Loucy (cell line): ENCODE results near the gene PPDPF.

ENCODE experiments used
- H2AFZ ChIP-seq: fragments of 200-600 bp; sonication (generic); 2 replicates; pipeline ENCODE4 v1.6.0; 2016; ENCODE audit warnings: antibody characterized with exemption, mild to moderate bottlenecking, low read length, moderate library complexity
- H3F3A ChIP-seq: fragments of 200-600 bp; 2 replicates; pipeline ENCODE4 v1.6.0; 2016; ENCODE audit warnings: antibody characterized with exemption, low read depth, mild to moderate bottlenecking
- H3K27me3 ChIP-seq: fragments of 200-600 bp; sonication (generic); 2 replicates; pipeline ENCODE4 v1.6.1; 2014; ENCODE audit warnings: low read length, mild to moderate bottlenecking; ENCODE audit not compliant: insufficient read depth, poor library complexity, severe bottlenecking
- H3K36me3 ChIP-seq: fragments of 200-600 bp; sonication (generic); 2 replicates; pipeline ENCODE4 v1.6.1; 2016; ENCODE audit warnings: low read length; ENCODE audit not compliant: insufficient read depth
- H3K4me1 ChIP-seq: fragments of 200-600 bp; sonication (generic); 2 replicates; pipeline ENCODE4 v1.5.1; 2014; ENCODE audit warnings: low read length, mild to moderate bottlenecking; ENCODE audit not compliant: insufficient read depth, poor library complexity, severe bottlenecking
- H3K4me2 ChIP-seq: fragments of 200-600 bp; sonication (generic); 2 replicates; pipeline ENCODE4 v1.6.0; 2014; ENCODE audit warnings: antibody characterized with exemption, low read length, low read depth, mild to moderate bottlenecking; ENCODE audit not compliant: poor library complexity, severe bottlenecking
- H3K4me3 ChIP-seq: fragments of 200-600 bp; sonication (generic); 2 replicates; pipeline ENCODE4 v1.5.1; 2014; ENCODE audit warnings: low read length, mild to moderate bottlenecking, mixed read lengths; ENCODE audit not compliant: poor library complexity, severe bottlenecking
- H3K79me2 ChIP-seq: fragments of 200-600 bp; sonication (generic); 2 replicates; pipeline ENCODE4 v1.6.1; 2014; ENCODE audit warnings: low read length; ENCODE audit not compliant: insufficient read depth
- H3K9ac ChIP-seq: fragments of 200-600 bp; sonication (generic); 2 replicates; pipeline ENCODE4 v1.6.0; 2014; ENCODE audit warnings: mild to moderate bottlenecking, low read depth, low read length, moderate library complexity; ENCODE audit not compliant: poor library complexity, severe bottlenecking
- H3K9me2 ChIP-seq: fragments of 200-600 bp; sonication (generic); replicated peaks from 2 replicates; pipeline ENCODE4 v1.6.1; 2016; ENCODE audit warnings: low read depth, low read length, mixed read lengths
- H3K9me3 ChIP-seq: fragments of 200-600 bp; sonication (generic); 2 replicates; pipeline ENCODE4 v1.6.1; 2014; ENCODE audit warnings: mild to moderate bottlenecking, antibody characterized with exemption, low read length, low read depth; ENCODE audit not compliant: insufficient read depth
- H4K20me1 ChIP-seq: fragments of 200-600 bp; sonication (generic); 2 replicates; pipeline ENCODE4 v1.6.0; 2014; ENCODE audit warnings: antibody characterized with exemption, low read length, mild to moderate bottlenecking; ENCODE audit not compliant: insufficient read depth, poor library complexity, severe bottlenecking
- CTCF ChIP-seq: fragments of 200-600 bp; sonication (generic); conservative IDR thresholded peaks from 2 replicates; pipeline ENCODE4 v1.5.1; 2014; ENCODE audit warnings: mild to moderate bottlenecking, antibody characterized with exemption, low read length
- EZH2phosphoT487 ChIP-seq: fragments of 200-600 bp; IDR thresholded peaks from 2 replicates; pipeline ENCODE4 v1.6.1; 2018; ENCODE audit warnings: antibody characterized with exemption, mild to moderate bottlenecking, moderate library complexity, borderline replicate concordance

Gene PPDPF

GRCh38 chr20:63517376-63518309 is 2.9 kb upstream of the PPDPF start:
- Histone ChIP-seq H3K79me2 (peaks cover 18% of the 10 kb centered on the region), H3K9me2 (no peaks in the 10 kb centered on the region), H3K4me3 (no peak overlapping the region), H3K27me3 (no peaks in the 10 kb centered on the region), H3K9ac (no peak overlapping the region), H3K9me3 (no peaks in the 10 kb centered on the region), H3K4me2 (no peak overlapping the region), H2AFZ (no peak overlapping the region), H3K4me1 (peaks cover 27% of the 10 kb centered on the region), H3F3A (no peaks in the 10 kb centered on the region), H3K36me3 (no peaks in the 10 kb centered on the region; the same call in 1 of the 2 replicates), H4K20me1 (peaks cover 17% of the 10 kb centered on the region)
- TF ChIP-seq CTCF (no peak), EZH2phosphoT487 (no peak)

GRCh38 chr20:63518351-63518861 is 2.2 kb upstream of the PPDPF start:
- no peaks in the 10 kb centered on the region for H3K27me3 ChIP-seq
- TF ChIP-seq CTCF (peak; percentile 50), EZH2phosphoT487 (no peak)
- peak overlapping the region; percentile 89 for H3K4me3 ChIP-seq
- H3K4me1 ChIP-seq, result peaks cover 27% of the 10 kb centered on the region
- no peak overlapping the region for H2AFZ ChIP-seq
- H3F3A ChIP-seq, result no peaks in the 10 kb centered on the region
- H3K9me3 ChIP-seq, result no peaks in the 10 kb centered on the region
- no peaks in the 10 kb centered on the region; the same call in 1 of the 2 replicates for H3K36me3 ChIP-seq
- peaks cover 25% of the 10 kb centered on the region for H3K79me2 ChIP-seq
- H3K4me2 ChIP-seq, result peak overlapping the region; percentile 73
- H4K20me1 ChIP-seq, result peaks cover 24% of the 10 kb centered on the region
- no peaks in the 10 kb centered on the region for H3K9me2 ChIP-seq
- H3K9ac ChIP-seq, result no peak overlapping the region

GRCh38 chr20:63518946-63519667 is 1.5 kb upstream of the PPDPF start:
- Histone ChIP-seq H3K4me1 (peaks cover 27% of the 10 kb centered on the region), H3K9me3 (no peaks in the 10 kb centered on the region), H3K4me2 (peak overlapping the region; percentile 73), H3K36me3 (no peaks in the 10 kb centered on the region; the same call in 1 of the 2 replicates), H3K9me2 (no peaks in the 10 kb centered on the region), H2AFZ (peak overlapping the region; percentile 96), H4K20me1 (peaks cover 27% of the 10 kb centered on the region), H3K9ac (peak overlapping the region; percentile 87), H3K4me3 (peak overlapping the region; percentile 89), H3K27me3 (no peaks in the 10 kb centered on the region), H3K79me2 (peaks cover 26% of the 10 kb centered on the region), H3F3A (no peaks in the 10 kb centered on the region)
- TF ChIP-seq EZH2phosphoT487 (no peak), CTCF (no peak)
